Measurements from ENCODE around the gene DAP.

DNA sequence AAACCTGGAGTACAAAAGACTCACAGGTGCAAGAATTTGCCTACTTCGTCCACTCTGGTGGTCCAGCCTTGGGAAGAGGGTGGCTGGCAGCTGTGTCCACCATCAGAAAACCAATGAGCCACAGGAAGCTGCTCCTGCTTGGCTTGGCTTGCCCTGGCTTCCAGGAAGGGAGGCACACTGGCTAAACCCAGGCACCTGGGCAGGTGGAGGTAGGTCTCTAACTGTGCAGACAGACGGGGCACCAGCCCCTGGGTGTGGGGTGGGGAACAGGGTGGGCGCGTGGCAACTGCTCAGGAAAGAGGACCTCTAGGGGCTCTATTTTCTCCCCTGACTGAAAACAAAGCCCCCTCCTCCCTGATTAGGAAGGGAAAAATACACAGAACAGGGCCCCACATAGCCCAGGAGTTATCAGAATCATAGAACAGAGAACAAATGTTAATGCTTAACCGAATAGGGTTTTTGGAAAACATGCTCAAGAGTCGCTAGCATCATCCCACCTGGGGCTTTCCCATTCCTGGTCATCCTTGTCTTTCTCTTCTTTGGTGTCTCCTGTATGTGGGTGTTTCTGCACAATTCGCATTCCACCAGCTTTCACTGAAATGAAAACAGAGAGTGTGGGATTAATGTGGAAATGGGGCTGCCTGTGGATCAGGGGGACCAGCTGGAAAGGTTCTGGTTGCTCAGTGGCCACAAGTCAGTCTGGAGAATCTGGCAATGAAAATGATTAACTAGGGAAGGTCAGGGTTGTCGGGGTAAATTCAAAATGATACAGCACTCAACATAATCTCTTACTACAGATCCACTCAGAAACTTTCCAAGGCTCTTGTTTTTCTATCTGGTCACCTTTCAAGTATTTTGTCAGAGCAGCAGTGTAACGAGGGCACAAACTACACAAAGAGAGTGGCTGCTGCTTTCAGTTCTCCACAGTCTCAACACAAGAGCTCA, 13.1 kb downstream of the DAP start:
- TF ChIP-seq KAT7 (CRISPR knock-in tag; IDR thresholded peaks at IDR 0.05; ENCODE audit: borderline replicate concordance): no peak
- TF ChIP-seq, protein P1, sequence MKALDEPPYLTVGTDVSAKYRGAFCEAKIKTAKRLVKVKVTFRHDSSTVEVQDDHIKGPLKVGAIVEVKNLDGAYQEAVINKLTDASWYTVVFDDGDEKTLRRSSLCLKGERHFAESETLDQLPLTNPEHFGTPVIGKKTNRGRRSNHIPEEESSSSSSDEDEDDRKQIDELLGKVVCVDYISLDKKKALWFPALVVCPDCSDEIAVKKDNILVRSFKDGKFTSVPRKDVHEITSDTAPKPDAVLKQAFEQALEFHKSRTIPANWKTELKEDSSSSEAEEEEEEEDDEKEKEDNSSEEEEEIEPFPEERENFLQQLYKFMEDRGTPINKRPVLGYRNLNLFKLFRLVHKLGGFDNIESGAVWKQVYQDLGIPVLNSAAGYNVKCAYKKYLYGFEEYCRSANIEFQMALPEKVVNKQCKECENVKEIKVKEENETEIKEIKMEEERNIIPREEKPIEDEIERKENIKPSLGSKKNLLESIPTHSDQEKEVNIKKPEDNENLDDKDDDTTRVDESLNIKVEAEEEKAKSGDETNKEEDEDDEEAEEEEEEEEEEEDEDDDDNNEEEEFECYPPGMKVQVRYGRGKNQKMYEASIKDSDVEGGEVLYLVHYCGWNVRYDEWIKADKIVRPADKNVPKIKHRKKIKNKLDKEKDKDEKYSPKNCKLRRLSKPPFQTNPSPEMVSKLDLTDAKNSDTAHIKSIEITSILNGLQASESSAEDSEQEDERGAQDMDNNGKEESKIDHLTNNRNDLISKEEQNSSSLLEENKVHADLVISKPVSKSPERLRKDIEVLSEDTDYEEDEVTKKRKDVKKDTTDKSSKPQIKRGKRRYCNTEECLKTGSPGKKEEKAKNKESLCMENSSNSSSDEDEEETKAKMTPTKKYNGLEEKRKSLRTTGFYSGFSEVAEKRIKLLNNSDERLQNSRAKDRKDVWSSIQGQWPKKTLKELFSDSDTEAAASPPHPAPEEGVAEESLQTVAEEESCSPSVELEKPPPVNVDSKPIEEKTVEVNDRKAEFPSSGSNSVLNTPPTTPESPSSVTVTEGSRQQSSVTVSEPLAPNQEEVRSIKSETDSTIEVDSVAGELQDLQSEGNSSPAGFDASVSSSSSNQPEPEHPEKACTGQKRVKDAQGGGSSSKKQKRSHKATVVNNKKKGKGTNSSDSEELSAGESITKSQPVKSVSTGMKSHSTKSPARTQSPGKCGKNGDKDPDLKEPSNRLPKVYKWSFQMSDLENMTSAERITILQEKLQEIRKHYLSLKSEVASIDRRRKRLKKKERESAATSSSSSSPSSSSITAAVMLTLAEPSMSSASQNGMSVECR (CRISPR knock-in tag; IDR thresholded peaks at IDR 0.05; ENCODE audit: borderline replicate concordance): no peak
- no peak for TF ChIP-seq CTCF (IDR thresholded peaks at IDR 0.05)
- TF ChIP-seq, protein P2, sequence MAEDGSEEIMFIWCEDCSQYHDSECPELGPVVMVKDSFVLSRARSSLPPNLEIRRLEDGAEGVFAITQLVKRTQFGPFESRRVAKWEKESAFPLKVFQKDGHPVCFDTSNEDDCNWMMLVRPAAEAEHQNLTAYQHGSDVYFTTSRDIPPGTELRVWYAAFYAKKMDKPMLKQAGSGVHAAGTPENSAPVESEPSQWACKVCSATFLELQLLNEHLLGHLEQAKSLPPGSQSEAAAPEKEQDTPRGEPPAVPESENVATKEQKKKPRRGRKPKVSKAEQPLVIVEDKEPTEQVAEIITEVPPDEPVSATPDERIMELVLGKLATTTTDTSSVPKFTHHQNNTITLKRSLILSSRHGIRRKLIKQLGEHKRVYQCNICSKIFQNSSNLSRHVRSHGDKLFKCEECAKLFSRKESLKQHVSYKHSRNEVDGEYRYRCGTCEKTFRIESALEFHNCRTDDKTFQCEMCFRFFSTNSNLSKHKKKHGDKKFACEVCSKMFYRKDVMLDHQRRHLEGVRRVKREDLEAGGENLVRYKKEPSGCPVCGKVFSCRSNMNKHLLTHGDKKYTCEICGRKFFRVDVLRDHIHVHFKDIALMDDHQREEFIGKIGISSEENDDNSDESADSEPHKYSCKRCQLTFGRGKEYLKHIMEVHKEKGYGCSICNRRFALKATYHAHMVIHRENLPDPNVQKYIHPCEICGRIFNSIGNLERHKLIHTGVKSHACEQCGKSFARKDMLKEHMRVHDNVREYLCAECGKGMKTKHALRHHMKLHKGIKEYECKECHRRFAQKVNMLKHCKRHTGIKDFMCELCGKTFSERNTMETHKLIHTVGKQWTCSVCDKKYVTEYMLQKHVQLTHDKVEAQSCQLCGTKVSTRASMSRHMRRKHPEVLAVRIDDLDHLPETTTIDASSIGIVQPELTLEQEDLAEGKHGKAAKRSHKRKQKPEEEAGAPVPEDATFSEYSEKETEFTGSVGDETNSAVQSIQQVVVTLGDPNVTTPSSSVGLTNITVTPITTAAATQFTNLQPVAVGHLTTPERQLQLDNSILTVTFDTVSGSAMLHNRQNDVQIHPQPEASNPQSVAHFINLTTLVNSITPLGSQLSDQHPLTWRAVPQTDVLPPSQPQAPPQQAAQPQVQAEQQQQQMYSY (CRISPR knock-in tag; IDR thresholded peaks at IDR 0.05): no peak
- no peak for TF ChIP-seq GABPB1 (CRISPR knock-in tag; IDR thresholded peaks at IDR 0.05)
- no peak for TF ChIP-seq ATF2 (CRISPR knock-in tag; IDR thresholded peaks at IDR 0.05; ENCODE audit: borderline replicate concordance, low read depth)
- no peak for TF ChIP-seq ZNF219 (CRISPR knock-in tag; IDR thresholded peaks at IDR 0.05; ENCODE audit: borderline replicate concordance)
- no peak for TF ChIP-seq TCF7 (CRISPR knock-in tag; IDR thresholded peaks at IDR 0.05; ENCODE audit: low read depth)
- TF ChIP-seq, protein P3, sequence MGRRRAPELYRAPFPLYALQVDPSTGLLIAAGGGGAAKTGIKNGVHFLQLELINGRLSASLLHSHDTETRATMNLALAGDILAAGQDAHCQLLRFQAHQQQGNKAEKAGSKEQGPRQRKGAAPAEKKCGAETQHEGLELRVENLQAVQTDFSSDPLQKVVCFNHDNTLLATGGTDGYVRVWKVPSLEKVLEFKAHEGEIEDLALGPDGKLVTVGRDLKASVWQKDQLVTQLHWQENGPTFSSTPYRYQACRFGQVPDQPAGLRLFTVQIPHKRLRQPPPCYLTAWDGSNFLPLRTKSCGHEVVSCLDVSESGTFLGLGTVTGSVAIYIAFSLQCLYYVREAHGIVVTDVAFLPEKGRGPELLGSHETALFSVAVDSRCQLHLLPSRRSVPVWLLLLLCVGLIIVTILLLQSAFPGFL (CRISPR knock-in tag; IDR thresholded peaks at IDR 0.05; ENCODE audit: borderline replicate concordance): no peak
- no peak for TF ChIP-seq NFYB (CRISPR knock-in tag; conservative IDR thresholded peaks at IDR 0.05; ENCODE audit: low read depth)
- TF ChIP-seq, protein P4, sequence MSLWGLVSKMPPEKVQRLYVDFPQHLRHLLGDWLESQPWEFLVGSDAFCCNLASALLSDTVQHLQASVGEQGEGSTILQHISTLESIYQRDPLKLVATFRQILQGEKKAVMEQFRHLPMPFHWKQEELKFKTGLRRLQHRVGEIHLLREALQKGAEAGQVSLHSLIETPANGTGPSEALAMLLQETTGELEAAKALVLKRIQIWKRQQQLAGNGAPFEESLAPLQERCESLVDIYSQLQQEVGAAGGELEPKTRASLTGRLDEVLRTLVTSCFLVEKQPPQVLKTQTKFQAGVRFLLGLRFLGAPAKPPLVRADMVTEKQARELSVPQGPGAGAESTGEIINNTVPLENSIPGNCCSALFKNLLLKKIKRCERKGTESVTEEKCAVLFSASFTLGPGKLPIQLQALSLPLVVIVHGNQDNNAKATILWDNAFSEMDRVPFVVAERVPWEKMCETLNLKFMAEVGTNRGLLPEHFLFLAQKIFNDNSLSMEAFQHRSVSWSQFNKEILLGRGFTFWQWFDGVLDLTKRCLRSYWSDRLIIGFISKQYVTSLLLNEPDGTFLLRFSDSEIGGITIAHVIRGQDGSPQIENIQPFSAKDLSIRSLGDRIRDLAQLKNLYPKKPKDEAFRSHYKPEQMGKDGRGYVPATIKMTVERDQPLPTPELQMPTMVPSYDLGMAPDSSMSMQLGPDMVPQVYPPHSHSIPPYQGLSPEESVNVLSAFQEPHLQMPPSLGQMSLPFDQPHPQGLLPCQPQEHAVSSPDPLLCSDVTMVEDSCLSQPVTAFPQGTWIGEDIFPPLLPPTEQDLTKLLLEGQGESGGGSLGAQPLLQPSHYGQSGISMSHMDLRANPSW (CRISPR knock-in tag; conservative IDR thresholded peaks at IDR 0.05; ENCODE audit: low read depth): no peak
